ENCODE data around the gene WDHD1. TPM values are rescaled to one million over a fixed set of nuclear protein-coding genes. Genes with fewer than 3 reads are reported as not detected.

WDHD1 gene
- total RNA-seq, 6 experiments from 2014 or later, result 9.8 to 20.3 (median 17.8) TPM

- DNase-seq, result no peak
- Mint-ChIP-seq H3K4me1 (ENCODE audit: low read depth) (peaks cover 7% of the 10 kb centered on the region), H3K4me3 (no peak overlapping the region), H3K27ac (no peak overlapping the region), H3K9me3 (no peaks in the 10 kb centered on the region), H3K36me3 (ENCODE audit: low read depth) (no peaks in the 10 kb centered on the region; the same call in 1 of the 2 replicates), H3K27me3 (ENCODE audit: insufficient read depth) (no peaks in the 10 kb centered on the region)
- TF ChIP-seq CTCF (IDR thresholded peaks at IDR 0.05), result no peak
These were observed 26.5 kb downstream of the WDHD1 start for GRCh38 chr14:55000381-55000780.

- Mint-ChIP-seq H3K4me1 (ENCODE audit: low read depth) (no peaks in the 10 kb centered on the region), H3K27me3 (ENCODE audit: insufficient read depth) (no peaks in the 10 kb centered on the region), H3K9me3 (no peaks in the 10 kb centered on the region), H3K27ac (no peak overlapping the region), H3K36me3 (ENCODE audit: low read depth) (no peaks in the 10 kb centered on the region), H3K4me3 (no peak overlapping the region)
- no peak for TF ChIP-seq CTCF (IDR thresholded peaks at IDR 0.05)
- no peak for DNase-seq
These were observed 41.7 kb downstream of the WDHD1 start for GRCh38 chr14:54985156-54985555.

- Mint-ChIP-seq H3K4me1 (ENCODE audit: low read depth) (peaks cover 4% of the 10 kb centered on the region), H3K27ac (no peak overlapping the region), H3K9me3 (no peaks in the 10 kb centered on the region), H3K36me3 (ENCODE audit: low read depth) (no peaks in the 10 kb centered on the region; the same call in 1 of the 2 replicates), H3K4me3 (no peak overlapping the region), H3K27me3 (ENCODE audit: insufficient read depth) (no peaks in the 10 kb centered on the region)
- TF ChIP-seq CTCF (IDR thresholded peaks at IDR 0.05), result peak; percentile 78
- no peak for DNase-seq
These were observed 45.2 kb downstream of the WDHD1 start for GRCh38 chr14:54981698-54982097.

- TF ChIP-seq CTCF (IDR thresholded peaks at IDR 0.05), result no peak
- no peak overlapping the region for H3K4me3 Mint-ChIP-seq
- no peak for DNase-seq
- H3K27ac Mint-ChIP-seq, result peak overlapping the region; percentile 12; the same call in 1 of the 2 replicates
- H3K4me1 Mint-ChIP-seq (ENCODE audit: low read depth), result peaks cover 15% of the 10 kb centered on the region
- no peaks in the 10 kb centered on the region; the same call in 1 of the 2 replicates for H3K36me3 Mint-ChIP-seq (ENCODE audit: low read depth)
- H3K9me3 Mint-ChIP-seq, result no peaks in the 10 kb centered on the region
- no peaks in the 10 kb centered on the region; the same call in 1 of the 2 replicates for H3K27me3 Mint-ChIP-seq (ENCODE audit: insufficient read depth)
These were observed 47.9 kb downstream of the WDHD1 start for GRCh38 chr14:54979039-54979438.

- Mint-ChIP-seq H3K27me3 (ENCODE audit: insufficient read depth) (no peaks in the 10 kb centered on the region; the same call in 1 of the 2 replicates), H3K4me1 (ENCODE audit: low read depth) (peaks cover 15% of the 10 kb centered on the region), H3K36me3 (ENCODE audit: low read depth) (peaks cover 4% of the 10 kb centered on the region; the same call in 1 of the 2 replicates), H3K27ac (peak overlapping the region; percentile 65), H3K4me3 (no peak overlapping the region), H3K9me3 (no peaks in the 10 kb centered on the region)
- no peak for TF ChIP-seq CTCF (IDR thresholded peaks at IDR 0.05)
- peak; percentile 64 for DNase-seq
These were observed 50.6 kb downstream of the WDHD1 start for GRCh38 chr14:54976316-54976715.
